Endothelial cell of umbilical vein (primary cell): Measurements from ENCODE around the gene TMEM253. TPM values are rescaled to one million over a fixed set of nuclear protein-coding genes. Genes with fewer than 3 reads are reported as not detected.

Experiments used
- BruUV-seq: library from RNA; stranded (reverse); fragments of 400-500 nt; replicated peaks from 2 replicates; lab custom pipeline; 2021; lab: Mats Ljungman, UMichigan
- CTCF ChIA-PET: fragments of 300-600, 350-600 bp; sonication (Branson Sonifier 250); formaldehyde crosslinking; loops from one replicate; lab custom pipeline; 2021; ENCODE audit warnings: antibody characterized with exemption, inconsistent platforms; lab: Charles Lee
- POLR2A ChIA-PET: fragments of 300-600, 350-600 bp; sonication (Branson Sonifier 250); formaldehyde crosslinking; loops from one replicate; lab custom pipeline; 2021; ENCODE audit warnings: antibody characterized with exemption, inconsistent platforms; lab: Charles Lee
- DNase-seq: peaks from one replicate; pipeline ENCODE4 v3.0.0-alpha.2; 2011; ENCODE audit warnings: low read depth, low spot score
- FAIRE-seq: peaks from 2 replicates; lab custom pipeline; 2011; peaks lifted over from hg19 to GRCh38; lab: Jason Lieb, UNC
- H2AFZ ChIP-seq: 2 replicates; pipeline ENCODE4 v1.6.0; 2012; ENCODE audit warnings: low read depth, low read length, control low read depth, inconsistent platforms
- H3K27ac ChIP-seq: 2 replicates; pipeline ENCODE4 v1.5.1; 2011; ENCODE audit warnings: low read depth, mild to moderate bottlenecking, control low read depth, low read length, moderate library complexity; ENCODE audit not compliant: insufficient read depth
- H3K27me3 ChIP-seq, 2 experiments: 2 replicates each; pipeline versions ENCODE4 v1.6.0 to v1.6.1; 2011; ENCODE audit warnings: low read length in 2 of 2, mixed read lengths in 1 of 2; ENCODE audit not compliant: control insufficient read depth in 2 of 2, insufficient read depth in 2 of 2
- H3K36me3 ChIP-seq, 2 experiments: 2 replicates in 1 of 2; 3 replicates in 1 of 2; pipeline ENCODE4 v1.5.1; 2011; ENCODE audit warnings: low read length in 2 of 2, mild to moderate bottlenecking in 1 of 2, moderate library complexity in 1 of 2; ENCODE audit not compliant: control insufficient read depth in 2 of 2, insufficient read depth in 2 of 2; ENCODE audit errors: extremely low read depth in 1 of 2
- H3K4me1 ChIP-seq: 3 replicates; pipeline ENCODE4 v1.5.1; 2011; ENCODE audit warnings: mild to moderate bottlenecking, low read length; ENCODE audit not compliant: control insufficient read depth, insufficient read depth; ENCODE audit errors: extremely low read depth
- H3K4me2 ChIP-seq: 2 replicates; pipeline ENCODE4 v1.6.1; 2011; ENCODE audit warnings: low read length, control low read depth, mixed read lengths; ENCODE audit not compliant: insufficient read depth
- H3K4me3 ChIP-seq, 3 experiments: fragments of 200-600 bp in 1 of 3; sonication (generic), shearing (Covaris generic) in 1 of 3; replicated peaks in 1 of 3; 2 replicates each; pipeline ENCODE4 v1.5.1; 2011 to 2016; ENCODE audit warnings: control low read depth in 3 of 3, low read length in 3 of 3, mild to moderate bottlenecking in 2 of 3, inconsistent platforms in 1 of 3, low read depth in 1 of 3, moderate library complexity in 1 of 3; ENCODE audit not compliant: insufficient read depth in 1 of 3
- H3K79me2 ChIP-seq: 2 replicates; pipeline ENCODE4 v1.6.0; 2012; ENCODE audit warnings: low read length, inconsistent platforms; ENCODE audit not compliant: control insufficient read depth, insufficient read depth
- H3K9ac ChIP-seq: replicated peaks from 2 replicates; pipeline ENCODE3; 2011; ENCODE audit warnings: low read length, control low read depth; ENCODE audit not compliant: insufficient read depth; ENCODE audit errors: extremely low read depth
- H3K9me1 ChIP-seq: replicated peaks from 3 replicates; pipeline ENCODE4 v1.6.0; 2011; ENCODE audit warnings: mild to moderate bottlenecking, low read length; ENCODE audit not compliant: control insufficient read depth, insufficient read depth; ENCODE audit errors: extremely low read depth
- H3K9me3 ChIP-seq: replicated peaks from 2 replicates; pipeline ENCODE4 v1.5.1; 2012; ENCODE audit warnings: low read length, inconsistent platforms; ENCODE audit not compliant: control insufficient read depth, insufficient read depth
- H4K20me1 ChIP-seq: replicated peaks from 2 replicates; pipeline ENCODE3; 2011; ENCODE audit warnings: mild to moderate bottlenecking, low read length; ENCODE audit not compliant: control insufficient read depth, insufficient read depth; ENCODE audit errors: extremely low read depth
- CTCF ChIP-seq, 2 donors: IDR thresholded peaks; 1 replicate in 1 of 2; 2 replicates in 1 of 2; pipeline ENCODE4 v1.5.1; 2011; ENCODE audit warnings: low read length in 2 of 2, mild to moderate bottlenecking in 2 of 2, moderate library complexity in 2 of 2, control low read depth in 1 of 2, inconsistent platforms in 1 of 2, low read depth in 1 of 2; ENCODE audit not compliant: insufficient read depth in 1 of 2; ENCODE audit errors: extremely low read depth in 1 of 2
- GATA2 ChIP-seq: IDR thresholded peaks from 2 replicates; pipeline ENCODE4 v1.7.0; 2011; ENCODE audit warnings: low read depth, mild to moderate bottlenecking, moderate library complexity, mixed read lengths, low read length; ENCODE audit not compliant: insufficient read length, insufficient read depth
- JUN ChIP-seq: IDR thresholded peaks from 2 replicates; pipeline ENCODE4 v1.6.1; 2011; ENCODE audit warnings: borderline replicate concordance, low read depth; ENCODE audit not compliant: insufficient read length, insufficient read depth
- MAX ChIP-seq: IDR thresholded peaks from 2 replicates; pipeline ENCODE4 v1.6.1; 2011; ENCODE audit not compliant: insufficient read depth, insufficient read length
- MYC ChIP-seq: IDR thresholded peaks from one replicate; pipeline ENCODE4 v1.6.1; 2011; ENCODE audit warnings: mild to moderate bottlenecking, low read depth, low read length
- POLR2AphosphoS5 ChIP-seq: IDR thresholded peaks from 2 replicates; pipeline ENCODE4 v1.6.1; 2012; ENCODE audit warnings: low read depth, mild to moderate bottlenecking, control low read depth, low read length, moderate library complexity; ENCODE audit not compliant: insufficient read depth
- dilution Hi-C: fragments of 300-500 bp; cut with MboI; formaldehyde crosslinking; loops from one replicate; pipeline ENCODE4 v1.15.0; 2019; ENCODE audit warnings: low sequenced_read_pairs; ENCODE audit not compliant: extremely low pct_ligation_motif_present
- intact Hi-C: fragments of 100-400 bp; cut with micrococcal nuclease; formaldehyde crosslinking; loops from one replicate; pipeline ENCODE4 v1.10.0; 2022
- polyA plus RNA-seq, 4 experiments: library from polyadenylated mRNA; depleted of rRNA in 3 of 4; stranded (reverse) in 3 of 4; unstranded in 1 of 4; fragments of >200 nt; gene quantifications; 2 replicates each; pipeline versions ENCODE4 v1.2.1 to v1.2.3, GENCODE V29; 2011 to 2012; ENCODE audit warnings: missing spikeins in 1 of 4
- total RNA-seq: library from RNA; stranded (reverse); gene quantifications from 2 replicates; pipeline ENCODE4 v1.2.3, GENCODE V29; 2021

TMEM253 gene
- total and polyA plus RNA-seq, 2 donors (not counting 3 experiments of a cell fraction or from before 2014, with no cell fraction given): 0.25 TPM; not detected in 1

GRCh38 chr14:21113369-21113768 is 12.5 kb downstream of the TMEM253 start:
- intact Hi-C loops: no loop called here
- no peaks in the 10 kb centered on the region for H3K4me1 ChIP-seq
- H3K9ac ChIP-seq: no peak overlapping the region
- no peaks in the 10 kb centered on the region for H3K36me3 ChIP-seq
- no peak overlapping the region for H3K4me2 ChIP-seq
- H3K9me3 ChIP-seq: no peaks in the 10 kb centered on the region
- H2AFZ ChIP-seq: no peak overlapping the region
- no TSS peak for BruUV-seq
- TF ChIP-seq MYC: no peak
- no peaks in the 10 kb centered on the region for H3K79me2 ChIP-seq
- CTCF ChIA-PET: no interaction called here
- DNase-seq: no peak
- peaks cover 2 to 5% of the 10 kb centered on the region in 2 experiments for H3K27me3 ChIP-seq
- H3K9me1 ChIP-seq: no peaks in the 10 kb centered on the region
- no peak for FAIRE-seq
- POLR2A ChIA-PET: no interaction called here
- H4K20me1 ChIP-seq: no peaks in the 10 kb centered on the region
- dilution Hi-C loops: no loop called here
- no peak overlapping the region for H3K4me3 ChIP-seq
- H3K27ac ChIP-seq: no peak overlapping the region

DNA sequence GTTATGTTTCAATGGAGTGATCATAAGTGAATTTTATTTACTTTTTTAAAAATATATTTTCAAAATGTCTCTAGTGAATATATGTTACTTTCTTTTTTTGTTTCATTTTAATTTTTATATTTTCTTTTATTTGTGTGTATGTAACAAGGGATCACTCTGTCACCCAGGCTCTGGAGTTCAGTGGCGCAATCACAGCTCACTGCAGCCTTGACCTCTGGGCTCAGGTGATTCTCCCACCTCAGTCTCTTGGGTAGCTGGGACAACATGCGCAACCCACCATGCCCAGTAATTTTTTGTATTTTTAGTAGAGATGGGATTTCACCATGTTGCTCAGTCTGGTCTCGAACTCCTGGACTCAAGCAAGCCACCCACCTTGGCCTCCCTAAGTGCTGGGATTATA is 18.1 kb downstream of the TMEM253 start:
- Histone ChIP-seq H3K27me3 (peaks cover 3 to 17% of the 10 kb centered on the region in 2 experiments), H3K9ac (no peak overlapping the region), H3K4me2 (no peak overlapping the region), H3K9me1 (no peaks in the 10 kb centered on the region), H3K36me3 (no peaks in the 10 kb centered on the region), H3K4me1 (no peaks in the 10 kb centered on the region), H2AFZ (no peak overlapping the region), H4K20me1 (no peaks in the 10 kb centered on the region), H3K9me3 (no peaks in the 10 kb centered on the region), H3K27ac (no peak overlapping the region), H3K4me3 (no peak overlapping the region), H3K79me2 (no peaks in the 10 kb centered on the region)
- TF ChIP-seq MAX: no peak
- no peak for TF ChIP-seq POLR2AphosphoS5
- TF ChIP-seq CTCF (IDR thresholded peaks at IDR 0.05; ENCODE audit: extremely low read depth in 1 of 2, insufficient read depth in 1 of 2, low read depth in 1 of 2, low read length in 2 of 2): no peak
- TF ChIP-seq JUN: no peak
- TF ChIP-seq GATA2: no peak
- no peak for TF ChIP-seq MYC
- no TSS peak for BruUV-seq
- no peak for DNase-seq
- dilution Hi-C loops: no loop called here
- ChIA-PET POLR2A (no interaction called here), CTCF (interaction anchor here (1.1 to 1.5 kb wide), 2 partner anchors 14 to 104 kb away, joined by 3 to 6 read pairs; no protein-coding TSS in a partner anchor)
- FAIRE-seq: no peak
- intact Hi-C loops: no loop called here
